ENCODE measurements around the gene CALML4.
A peak's percentile ranks its signal among the peaks of the same experiment; 100 is the strongest.
"Not testable (repeated sequence)": the region's sequence is repeated elsewhere in the genome, so short reads cannot be mapped to it uniquely, and the experiment has no call there.

Gene CALML4

GRCh38 chr15:68188647-68189046 is 16.5 kb downstream of the CALML4 start:
- no peak for DNase-seq

GRCh38 chr15:68187559-68187958 is 17.6 kb downstream of the CALML4 start:
- peak; percentile 55 for DNase-seq

- no peak for DNase-seq
Measured at GRCh38 chr15:68186671-68187397, 18.3 kb downstream of the CALML4 start.

- DNase-seq, result no peak
Measured at GRCh38 chr15:68184616-68185480, 20.3 kb downstream of the CALML4 start.

GRCh38 chr15:68183616-68184315 is 21.4 kb downstream of the CALML4 start:
- DNase-seq, result no peak

GRCh38 chr15:68177742-68178141 is 27.4 kb downstream of the CALML4 start:
- no peak for DNase-seq

- no peak for DNase-seq
Measured at GRCh38 chr15:68176601-68177000, 28.5 kb downstream of the CALML4 start.

GRCh38 chr15:68175526-68175925 is 29.6 kb downstream of the CALML4 start:
- DNase-seq, result no peak

- no peak for DNase-seq
Measured at GRCh38 chr15:68173119-68173518, 32.0 kb downstream of the CALML4 start.

GRCh38 chr15:68172037-68172436 is 33.1 kb downstream of the CALML4 start:
- not testable (repeated sequence) for DNase-seq

- DNase-seq, result no peak
Measured at GRCh38 chr15:68166847-68167246, 38.3 kb downstream of the CALML4 start.

GRCh38 chr15:68163191-68163590 is 41.9 kb downstream of the CALML4 start:
- DNase-seq, result no peak

- DNase-seq, result no peak
Measured at GRCh38 chr15:68158046-68158628, 47.0 kb downstream of the CALML4 start.

- DNase-seq, result no peak
Measured at GRCh38 chr15:68157074-68157473, 48.1 kb downstream of the CALML4 start.

- DNase-seq, result peak; percentile 49
Measured at GRCh38 chr15:68154923-68155559, 50.1 kb downstream of the CALML4 start.

GRCh38 chr15:68152342-68152741 is 52.8 kb downstream of the CALML4 start:
- no peak for DNase-seq

GRCh38 chr15:68151277-68151676 is 53.9 kb downstream of the CALML4 start:
- no peak for DNase-seq

- no peak for DNase-seq
Measured at GRCh38 chr15:68150187-68150586, 54.9 kb downstream of the CALML4 start.

GRCh38 chr15:68149059-68149458 is 56.1 kb downstream of the CALML4 start:
- DNase-seq, result no peak

- DNase-seq, result no peak
Measured at GRCh38 chr15:68148039-68148438, 57.1 kb downstream of the CALML4 start.

GRCh38 chr15:68145706-68146105 is 59.4 kb downstream of the CALML4 start:
- DNase-seq, result no peak

- no peak for DNase-seq
Measured at GRCh38 chr15:68143785-68144184, 61.3 kb downstream of the CALML4 start.

GRCh38 chr15:68143129-68143528 is 62.0 kb downstream of the CALML4 start:
- DNase-seq, result no peak
